Trophoblast cell (in vitro differentiated cells and primary cell): ENCODE data around the gene YPEL4.
A peak's percentile ranks its signal among the peaks of the same experiment; 100 is the strongest.

Source experiments
- DNase-seq, 2 donors: peaks; one replicate each; pipeline ENCODE4 v3.0.0-alpha.2; 2016
- H2AFZ ChIP-seq: 2 replicates; pipeline ENCODE4 v1.6.1; 2013; ENCODE audit warnings: low read length, moderate library complexity, mild to moderate bottlenecking; ENCODE audit not compliant: insufficient read depth, poor library complexity
- H2AK5ac ChIP-seq: 2 replicates; pipeline ENCODE4 v1.6.1; 2013; ENCODE audit warnings: mild to moderate bottlenecking, low read length
- H2BK120ac ChIP-seq: 2 replicates; pipeline ENCODE4 v1.6.1; 2013; ENCODE audit warnings: low read length, mild to moderate bottlenecking, moderate library complexity; ENCODE audit not compliant: insufficient read depth, poor library complexity
- H2BK12ac ChIP-seq: 2 replicates; pipeline ENCODE4 v1.6.1; 2013; ENCODE audit warnings: mild to moderate bottlenecking, low read length, moderate library complexity
- H2BK5ac ChIP-seq: 2 replicates; pipeline ENCODE4 v1.6.1; 2013; ENCODE audit warnings: low read length, low read depth, moderate library complexity, mild to moderate bottlenecking; ENCODE audit not compliant: poor library complexity
- H3K14ac ChIP-seq: 2 replicates; pipeline ENCODE4 v1.6.1; 2013; ENCODE audit warnings: mild to moderate bottlenecking, low read length
- H3K18ac ChIP-seq: 2 replicates; pipeline ENCODE4 v1.6.1; 2013; ENCODE audit warnings: mild to moderate bottlenecking, low read length
- H3K23ac ChIP-seq: 2 replicates; pipeline ENCODE4 v1.6.1; 2013; ENCODE audit warnings: low read length
- H3K27ac ChIP-seq: 2 replicates; pipeline ENCODE4 v1.5.1; 2013; ENCODE audit warnings: low read depth, mild to moderate bottlenecking, inconsistent platforms, low read length, moderate library complexity
- H3K27me3 ChIP-seq: 2 replicates; pipeline ENCODE4 v1.6.1; 2013; ENCODE audit warnings: inconsistent platforms, mild to moderate bottlenecking, low read length, moderate library complexity; ENCODE audit not compliant: insufficient read depth
- H3K36me3 ChIP-seq, 2 experiments: 1 replicate in 1 of 2; 2 replicates in 1 of 2; pipeline ENCODE4 v1.6.1; 2013; ENCODE audit warnings: low read length in 2 of 2, mild to moderate bottlenecking in 2 of 2, moderate library complexity in 1 of 2; ENCODE audit not compliant: insufficient read depth in 2 of 2, control insufficient read depth in 1 of 2
- H3K4ac ChIP-seq: 2 replicates; pipeline ENCODE4 v1.6.1; 2013; ENCODE audit warnings: low read depth, mild to moderate bottlenecking, low read length, moderate library complexity
- H3K4me1 ChIP-seq, 2 experiments: 1 replicate in 1 of 2; 2 replicates in 1 of 2; pipeline ENCODE4 v1.6.1; 2013; ENCODE audit warnings: low read length in 2 of 2, mild to moderate bottlenecking in 2 of 2, moderate library complexity in 1 of 2; ENCODE audit not compliant: insufficient read depth in 2 of 2, control insufficient read depth in 1 of 2
- H3K4me2 ChIP-seq: 2 replicates; pipeline ENCODE4 v1.6.1; 2013; ENCODE audit warnings: inconsistent platforms, mild to moderate bottlenecking, low read length, moderate library complexity
- H3K4me3 ChIP-seq: 2 replicates; pipeline ENCODE4 v1.5.1; 2013; ENCODE audit warnings: mild to moderate bottlenecking, low read depth, low read length, inconsistent platforms
- H3K79me1 ChIP-seq: one replicate; pipeline ENCODE4 v1.6.1; 2013; ENCODE audit warnings: low read length
- H3K79me2 ChIP-seq: 2 replicates; pipeline ENCODE4 v1.6.1; 2013; ENCODE audit warnings: low read length, mild to moderate bottlenecking; ENCODE audit not compliant: control insufficient read depth, insufficient read depth, poor library complexity
- H3K9ac ChIP-seq: 2 replicates; pipeline ENCODE4 v1.6.1; 2013; ENCODE audit warnings: mild to moderate bottlenecking, low read length
- H3K9me3 ChIP-seq: 2 replicates; pipeline ENCODE4 v1.6.1; 2013; ENCODE audit warnings: low read depth, mild to moderate bottlenecking, control low read depth, inconsistent platforms, low read length; ENCODE audit not compliant: insufficient read depth
- H4K12ac ChIP-seq: 2 replicates; pipeline ENCODE4 v1.6.1; 2013; ENCODE audit warnings: low read depth, mild to moderate bottlenecking, low read length, moderate library complexity
- H4K8ac ChIP-seq: 2 replicates; pipeline ENCODE4 v1.6.1; 2013; ENCODE audit warnings: low read depth, mild to moderate bottlenecking, low read length, moderate library complexity
- H4K91ac ChIP-seq: one replicate; pipeline ENCODE4 v1.6.1; 2013; ENCODE audit warnings: low read depth, mild to moderate bottlenecking, low read length, moderate library complexity
- WGBS: extraction: QIAGEN DNeasy Blood & Tissue Kit; methylation state at CpG from one replicate; pipeline ENCODE4 v1.1.7; 2013; ENCODE audit warnings: missing lambda C conversion rate; ENCODE audit not compliant: insufficient read length, insufficient coverage; ENCODE audit errors: extremely low coverage; 5-methylcytosine and 5-hydroxymethylcytosine counted together

YPEL4 gene

GRCh38 chr11:57604296-57605027 lies 45.2 kb downstream of the YPEL4 start:
- no peak overlapping the region for H3K14ac ChIP-seq
- H3K27ac ChIP-seq: peak overlapping the region; percentile 62
- H2AFZ ChIP-seq: no peak overlapping the region
- H2BK5ac ChIP-seq: peak overlapping the region; percentile 86
- H3K4me1 ChIP-seq: peaks cover 5 to 14% of the 10 kb centered on the region in 2 experiments
- peak overlapping the region; percentile 34 for H3K9ac ChIP-seq
- no peaks in the 10 kb centered on the region for H3K9me3 ChIP-seq
- no peaks in the 10 kb centered on the region for H3K36me3 ChIP-seq
- no peaks in the 10 kb centered on the region for H3K27me3 ChIP-seq
- no CpG with 5 or more reads among the region's 8 CpGs for WGBS
- H4K8ac ChIP-seq: peak overlapping the region; percentile 75
- no peaks in the 10 kb centered on the region for H3K79me2 ChIP-seq
- DNase-seq: peak; percentile 90 to 99
- H3K4me3 ChIP-seq: no peak overlapping the region
- H3K79me1 ChIP-seq: peaks cover 3% of the 10 kb centered on the region
- peak overlapping the region; percentile 87 for H4K91ac ChIP-seq
- H4K12ac ChIP-seq: no peak overlapping the region
- H3K4me2 ChIP-seq: peak overlapping the region; percentile 25
- H3K18ac ChIP-seq: peak overlapping the region; percentile 75
- H2BK12ac ChIP-seq: peak overlapping the region; percentile 67
- no peak overlapping the region for H2AK5ac ChIP-seq
- H2BK120ac ChIP-seq: peak overlapping the region; percentile 90
- H3K23ac ChIP-seq: no peak overlapping the region
- peak overlapping the region; percentile 66 for H3K4ac ChIP-seq

- peaks cover 16 to 32% of the 10 kb centered on the region in 2 experiments for H3K4me1 ChIP-seq
- no peak overlapping the region for H4K8ac ChIP-seq
- H2BK5ac ChIP-seq: no peak overlapping the region
- no peak overlapping the region for H3K14ac ChIP-seq
- no peak overlapping the region for H3K9ac ChIP-seq
- H3K4me2 ChIP-seq: no peak overlapping the region
- no peak overlapping the region for H2AK5ac ChIP-seq
- no peak overlapping the region for H3K23ac ChIP-seq
- H3K79me2 ChIP-seq: no peaks in the 10 kb centered on the region
- H4K91ac ChIP-seq: no peak overlapping the region
- no peak overlapping the region for H2BK120ac ChIP-seq
- H2AFZ ChIP-seq: no peak overlapping the region
- H3K36me3 ChIP-seq: no peaks in the 10 kb centered on the region
- no peak overlapping the region for H2BK12ac ChIP-seq
- H3K4me3 ChIP-seq: no peak overlapping the region
- no peaks in the 10 kb centered on the region for H3K27me3 ChIP-seq
- DNase-seq: no peak
- no peak overlapping the region for H3K18ac ChIP-seq
- no CpG with 5 or more reads among the region's 3 CpGs for WGBS
- no peak overlapping the region for H3K27ac ChIP-seq
- no peaks in the 10 kb centered on the region for H3K9me3 ChIP-seq
- no peak overlapping the region for H4K12ac ChIP-seq
- peaks cover 11% of the 10 kb centered on the region for H3K79me1 ChIP-seq
- no peak overlapping the region for H3K4ac ChIP-seq
These were observed 48.4 kb downstream of the YPEL4 start for GRCh38 chr11:57601297-57601696.

- Histone ChIP-seq H2AFZ (no peak overlapping the region), H3K9ac (no peak overlapping the region), H3K27ac (peak overlapping the region; percentile 21), H3K79me2 (no peaks in the 10 kb centered on the region), H2BK5ac (no peak overlapping the region), H4K12ac (no peak overlapping the region), H3K18ac (no peak overlapping the region), H4K91ac (no peak overlapping the region), H2BK120ac (no peak overlapping the region), H3K23ac (no peak overlapping the region), H3K9me3 (no peaks in the 10 kb centered on the region), H3K36me3 (no peaks in the 10 kb centered on the region), H2BK12ac (no peak overlapping the region), H3K27me3 (no peaks in the 10 kb centered on the region), H4K8ac (no peak overlapping the region), H3K4me2 (no peak overlapping the region), H3K4me3 (no peak overlapping the region), H3K14ac (no peak overlapping the region), H3K4ac (no peak overlapping the region), H3K4me1 (peaks cover 14 to 30% of the 10 kb centered on the region in 2 experiments), H3K79me1 (peaks cover 11% of the 10 kb centered on the region), H2AK5ac (no peak overlapping the region)
- DNase-seq: peak; percentile 60 to 70
- no CpG with 5 or more reads among the region's 2 CpGs for WGBS
These were observed 50.3 kb downstream of the YPEL4 start for GRCh38 chr11:57599381-57599780.

- H3K36me3 ChIP-seq: no peaks in the 10 kb centered on the region
- H2BK120ac ChIP-seq: peak overlapping the region; percentile 24
- no peaks in the 10 kb centered on the region for H3K9me3 ChIP-seq
- H3K4me1 ChIP-seq: peaks cover 14 to 28% of the 10 kb centered on the region in 2 experiments
- no peak overlapping the region for H2BK5ac ChIP-seq
- no peak overlapping the region for H2AFZ ChIP-seq
- H3K9ac ChIP-seq: no peak overlapping the region
- H4K12ac ChIP-seq: no peak overlapping the region
- peak overlapping the region; percentile 29 for H4K91ac ChIP-seq
- DNase-seq: peak; percentile 73 to 79
- no peak overlapping the region for H3K4me3 ChIP-seq
- H3K4ac ChIP-seq: peak overlapping the region; percentile 4
- H3K4me2 ChIP-seq: peak overlapping the region; percentile 61
- no peak overlapping the region for H3K23ac ChIP-seq
- H3K79me1 ChIP-seq: peaks cover 9% of the 10 kb centered on the region
- peak overlapping the region; percentile 6 for H3K27ac ChIP-seq
- H3K18ac ChIP-seq: peak overlapping the region; percentile 2
- H3K14ac ChIP-seq: peak overlapping the region; percentile 3
- no peaks in the 10 kb centered on the region for H3K79me2 ChIP-seq
- peak overlapping the region; percentile 28 for H2BK12ac ChIP-seq
- no peaks in the 10 kb centered on the region for H3K27me3 ChIP-seq
- WGBS: no CpG with 5 or more reads among the region's 5 CpGs
- peak overlapping the region; percentile 6 for H2AK5ac ChIP-seq
- no peak overlapping the region for H4K8ac ChIP-seq
These were observed 50.9 kb downstream of the YPEL4 start for GRCh38 chr11:57598831-57599155.
